Measurements from ENCODE around the gene GRIK2. TPM values are rescaled to one million over a fixed set of nuclear protein-coding genes. Genes with fewer than 3 reads are reported as not detected.

GRIK2 gene
- total RNA-seq, 1 donor from 2014 or later: 3.7 TPM

- no peaks in the 10 kb centered on the region for H3K36me3 ChIP-seq (ENCODE audit: control insufficient read depth in 3 of 3, insufficient read depth in 3 of 3, low read length in 3 of 3)
- no peaks in the 10 kb centered on the region for H3K27me3 ChIP-seq (ENCODE audit: control insufficient read depth in 3 of 3, insufficient read depth in 3 of 3, low read length in 3 of 3)
- no peak overlapping the region for H3K27ac ChIP-seq (ENCODE audit: low read depth, low read length)
Observed at GRCh38 chr6:101482606-101483005, 89.1 kb downstream of the GRIK2 start.

GRCh38 chr6:101484781-101485180 lies 91.3 kb downstream of the GRIK2 start:
- Histone ChIP-seq H3K27me3 (ENCODE audit: control insufficient read depth in 3 of 3, insufficient read depth in 3 of 3, low read length in 3 of 3) (no peaks in the 10 kb centered on the region), H3K9ac (ENCODE audit: low read depth in 1 of 3, low read length in 3 of 3) (no peak overlapping the region), H3K4me1 (ENCODE audit: control insufficient read depth in 3 of 3, insufficient read depth in 3 of 3, low read length in 3 of 3) (no peaks in the 10 kb centered on the region), H3K27ac (ENCODE audit: low read depth, low read length) (no peak overlapping the region), H3K4me3 (ENCODE audit: low read length in 3 of 3) (no peak overlapping the region), H3K36me3 (ENCODE audit: control insufficient read depth in 3 of 3, insufficient read depth in 3 of 3, low read length in 3 of 3) (no peaks in the 10 kb centered on the region), H3K9me3 (ENCODE audit: control insufficient read depth in 3 of 3, low read length in 3 of 3) (no peaks in the 10 kb centered on the region)

More at GRCh38 chr6:101482606-101483005, 89.1 kb downstream of the GRIK2 start:
- no peaks in the 10 kb centered on the region for H3K9me3 ChIP-seq (ENCODE audit: control insufficient read depth in 3 of 3, low read length in 3 of 3)
- no peak overlapping the region for H3K4me3 ChIP-seq (ENCODE audit: low read length in 3 of 3)
- H3K9ac ChIP-seq (ENCODE audit: low read depth in 1 of 3, low read length in 3 of 3): no peak overlapping the region
- no peaks in the 10 kb centered on the region for H3K4me1 ChIP-seq (ENCODE audit: control insufficient read depth in 3 of 3, insufficient read depth in 3 of 3, low read length in 3 of 3)

GRCh38 chr6:101486124-101486523 lies 92.6 kb downstream of the GRIK2 start:
- no peaks in the 10 kb centered on the region for H3K9me3 ChIP-seq (ENCODE audit: control insufficient read depth in 3 of 3, low read length in 3 of 3)

GRCh38 chr6:101486726-101487125 lies 93.2 kb downstream of the GRIK2 start:
- Histone ChIP-seq H3K9ac (ENCODE audit: low read depth in 1 of 3, low read length in 3 of 3) (no peak overlapping the region), H3K4me1 (ENCODE audit: control insufficient read depth in 3 of 3, insufficient read depth in 3 of 3, low read length in 3 of 3) (no peaks in the 10 kb centered on the region), H3K36me3 (ENCODE audit: control insufficient read depth in 3 of 3, insufficient read depth in 3 of 3, low read length in 3 of 3) (no peaks in the 10 kb centered on the region), H3K9me3 (ENCODE audit: control insufficient read depth in 3 of 3, low read length in 3 of 3) (no peaks in the 10 kb centered on the region), H3K4me3 (ENCODE audit: low read length in 3 of 3) (no peak overlapping the region), H3K27ac (ENCODE audit: low read depth, low read length) (no peak overlapping the region), H3K27me3 (ENCODE audit: control insufficient read depth in 3 of 3, insufficient read depth in 3 of 3, low read length in 3 of 3) (no peaks in the 10 kb centered on the region)

More at GRCh38 chr6:101486124-101486523, 92.6 kb downstream of the GRIK2 start:
- Histone ChIP-seq H3K27ac (ENCODE audit: low read depth, low read length) (no peak overlapping the region), H3K9ac (ENCODE audit: low read depth in 1 of 3, low read length in 3 of 3) (no peak overlapping the region), H3K27me3 (ENCODE audit: control insufficient read depth in 3 of 3, insufficient read depth in 3 of 3, low read length in 3 of 3) (no peaks in the 10 kb centered on the region), H3K36me3 (ENCODE audit: control insufficient read depth in 3 of 3, insufficient read depth in 3 of 3, low read length in 3 of 3) (no peaks in the 10 kb centered on the region), H3K4me3 (ENCODE audit: low read length in 3 of 3) (no peak overlapping the region), H3K4me1 (ENCODE audit: control insufficient read depth in 3 of 3, insufficient read depth in 3 of 3, low read length in 3 of 3) (no peaks in the 10 kb centered on the region)

- Histone ChIP-seq H3K4me1 (ENCODE audit: control insufficient read depth in 3 of 3, insufficient read depth in 3 of 3, low read length in 3 of 3) (no peaks in the 10 kb centered on the region), H3K27ac (ENCODE audit: low read depth, low read length) (no peak overlapping the region), H3K9ac (ENCODE audit: low read depth in 1 of 3, low read length in 3 of 3) (no peak overlapping the region), H3K4me3 (ENCODE audit: low read length in 3 of 3) (no peak overlapping the region), H3K36me3 (ENCODE audit: control insufficient read depth in 3 of 3, insufficient read depth in 3 of 3, low read length in 3 of 3) (no peaks in the 10 kb centered on the region), H3K27me3 (ENCODE audit: control insufficient read depth in 3 of 3, insufficient read depth in 3 of 3, low read length in 3 of 3) (no peaks in the 10 kb centered on the region), H3K9me3 (ENCODE audit: control insufficient read depth in 3 of 3, low read length in 3 of 3) (no peaks in the 10 kb centered on the region)
Observed at GRCh38 chr6:101489456-101489855, 95.9 kb downstream of the GRIK2 start.

- Histone ChIP-seq H3K4me1 (ENCODE audit: control insufficient read depth in 3 of 3, insufficient read depth in 3 of 3, low read length in 3 of 3) (no peaks in the 10 kb centered on the region), H3K36me3 (ENCODE audit: control insufficient read depth in 3 of 3, insufficient read depth in 3 of 3, low read length in 3 of 3) (no peaks in the 10 kb centered on the region), H3K9me3 (ENCODE audit: control insufficient read depth in 3 of 3, low read length in 3 of 3) (no peaks in the 10 kb centered on the region), H3K9ac (ENCODE audit: low read depth in 1 of 3, low read length in 3 of 3) (no peak overlapping the region), H3K4me3 (ENCODE audit: low read length in 3 of 3) (no peak overlapping the region), H3K27me3 (ENCODE audit: control insufficient read depth in 3 of 3, insufficient read depth in 3 of 3, low read length in 3 of 3) (no peaks in the 10 kb centered on the region), H3K27ac (ENCODE audit: low read depth, low read length) (no peak overlapping the region)
Observed at GRCh38 chr6:101490857-101491256, 97.3 kb downstream of the GRIK2 start.

GRCh38 chr6:101502818-101503217 lies 109.3 kb downstream of the GRIK2 start:
- H3K9me3 ChIP-seq (ENCODE audit: control insufficient read depth in 3 of 3, low read length in 3 of 3): no peaks in the 10 kb centered on the region
- H3K4me3 ChIP-seq (ENCODE audit: low read length in 3 of 3): no peak overlapping the region
- no peak overlapping the region for H3K27ac ChIP-seq (ENCODE audit: low read depth, low read length)
- H3K36me3 ChIP-seq (ENCODE audit: control insufficient read depth in 3 of 3, insufficient read depth in 3 of 3, low read length in 3 of 3): no peaks in the 10 kb centered on the region
- no peaks in the 10 kb centered on the region for H3K27me3 ChIP-seq (ENCODE audit: control insufficient read depth in 3 of 3, insufficient read depth in 3 of 3, low read length in 3 of 3)
- no peak overlapping the region for H3K9ac ChIP-seq (ENCODE audit: low read depth in 1 of 3, low read length in 3 of 3)
- H3K4me1 ChIP-seq (ENCODE audit: control insufficient read depth in 3 of 3, insufficient read depth in 3 of 3, low read length in 3 of 3): no peaks in the 10 kb centered on the region

GRCh38 chr6:101509536-101509935 lies 116.0 kb downstream of the GRIK2 start:
- H3K4me1 ChIP-seq (ENCODE audit: control insufficient read depth in 3 of 3, insufficient read depth in 3 of 3, low read length in 3 of 3): no peaks in the 10 kb centered on the region
- H3K9me3 ChIP-seq (ENCODE audit: control insufficient read depth in 3 of 3, low read length in 3 of 3): no peaks in the 10 kb centered on the region

GRCh38 chr6:101513181-101513580 lies 119.7 kb downstream of the GRIK2 start:
- H3K27me3 ChIP-seq (ENCODE audit: control insufficient read depth in 3 of 3, insufficient read depth in 3 of 3, low read length in 3 of 3): no peaks in the 10 kb centered on the region
- no peak overlapping the region for H3K4me3 ChIP-seq (ENCODE audit: low read length in 3 of 3)
- no peak overlapping the region for H3K27ac ChIP-seq (ENCODE audit: low read depth, low read length)
- H3K9me3 ChIP-seq (ENCODE audit: control insufficient read depth in 3 of 3, low read length in 3 of 3): no peaks in the 10 kb centered on the region
- no peak overlapping the region for H3K9ac ChIP-seq (ENCODE audit: low read depth in 1 of 3, low read length in 3 of 3)
- no peaks in the 10 kb centered on the region for H3K4me1 ChIP-seq (ENCODE audit: control insufficient read depth in 3 of 3, insufficient read depth in 3 of 3, low read length in 3 of 3)
- H3K36me3 ChIP-seq (ENCODE audit: control insufficient read depth in 3 of 3, insufficient read depth in 3 of 3, low read length in 3 of 3): no peaks in the 10 kb centered on the region

More at GRCh38 chr6:101509536-101509935, 116.0 kb downstream of the GRIK2 start:
- no peaks in the 10 kb centered on the region for H3K27me3 ChIP-seq (ENCODE audit: control insufficient read depth in 3 of 3, insufficient read depth in 3 of 3, low read length in 3 of 3)
- H3K9ac ChIP-seq (ENCODE audit: low read depth in 1 of 3, low read length in 3 of 3): no peak overlapping the region
- H3K27ac ChIP-seq (ENCODE audit: low read depth, low read length): no peak overlapping the region
- H3K36me3 ChIP-seq (ENCODE audit: control insufficient read depth in 3 of 3, insufficient read depth in 3 of 3, low read length in 3 of 3): no peaks in the 10 kb centered on the region
- H3K4me3 ChIP-seq (ENCODE audit: low read length in 3 of 3): no peak overlapping the region

- no peaks in the 10 kb centered on the region for H3K4me1 ChIP-seq (ENCODE audit: control insufficient read depth in 3 of 3, insufficient read depth in 3 of 3, low read length in 3 of 3)
- no peaks in the 10 kb centered on the region for H3K36me3 ChIP-seq (ENCODE audit: control insufficient read depth in 3 of 3, insufficient read depth in 3 of 3, low read length in 3 of 3)
- H3K9me3 ChIP-seq (ENCODE audit: control insufficient read depth in 3 of 3, low read length in 3 of 3): no peaks in the 10 kb centered on the region
- no peak overlapping the region for H3K9ac ChIP-seq (ENCODE audit: low read depth in 1 of 3, low read length in 3 of 3)
- no peak overlapping the region for H3K4me3 ChIP-seq (ENCODE audit: low read length in 3 of 3)
- H3K27me3 ChIP-seq (ENCODE audit: control insufficient read depth in 3 of 3, insufficient read depth in 3 of 3, low read length in 3 of 3): no peaks in the 10 kb centered on the region
- H3K27ac ChIP-seq (ENCODE audit: low read depth, low read length): no peak overlapping the region
Observed at GRCh38 chr6:101516578-101516977, 123.1 kb downstream of the GRIK2 start.

- no peaks in the 10 kb centered on the region for H3K36me3 ChIP-seq (ENCODE audit: control insufficient read depth in 3 of 3, insufficient read depth in 3 of 3, low read length in 3 of 3)
- no peaks in the 10 kb centered on the region for H3K9me3 ChIP-seq (ENCODE audit: control insufficient read depth in 3 of 3, low read length in 3 of 3)
- no peaks in the 10 kb centered on the region for H3K4me1 ChIP-seq (ENCODE audit: control insufficient read depth in 3 of 3, insufficient read depth in 3 of 3, low read length in 3 of 3)
- H3K27me3 ChIP-seq (ENCODE audit: control insufficient read depth in 3 of 3, insufficient read depth in 3 of 3, low read length in 3 of 3): no peaks in the 10 kb centered on the region
- H3K27ac ChIP-seq (ENCODE audit: low read depth, low read length): no peak overlapping the region
- no peak overlapping the region for H3K4me3 ChIP-seq (ENCODE audit: low read length in 3 of 3)
- no peak overlapping the region for H3K9ac ChIP-seq (ENCODE audit: low read depth in 1 of 3, low read length in 3 of 3)
Observed at GRCh38 chr6:101517632-101518031, 124.1 kb downstream of the GRIK2 start.

All from skeletal muscle tissue (tissue), 4 donors.